Kidney tubule cell (primary cell): Measurements from ENCODE around the gene TGFBR2.
"Not testable (repeated sequence)": the region's sequence is repeated elsewhere in the genome, so short reads cannot be mapped to it uniquely, and the experiment has no call there.

ENCODE experiments used
- DNase-seq: peaks from one replicate; pipeline ENCODE4 v3.0.0-alpha.2; 2018; ENCODE audit warnings: low spot score

The TGFBR2 gene

DNA sequence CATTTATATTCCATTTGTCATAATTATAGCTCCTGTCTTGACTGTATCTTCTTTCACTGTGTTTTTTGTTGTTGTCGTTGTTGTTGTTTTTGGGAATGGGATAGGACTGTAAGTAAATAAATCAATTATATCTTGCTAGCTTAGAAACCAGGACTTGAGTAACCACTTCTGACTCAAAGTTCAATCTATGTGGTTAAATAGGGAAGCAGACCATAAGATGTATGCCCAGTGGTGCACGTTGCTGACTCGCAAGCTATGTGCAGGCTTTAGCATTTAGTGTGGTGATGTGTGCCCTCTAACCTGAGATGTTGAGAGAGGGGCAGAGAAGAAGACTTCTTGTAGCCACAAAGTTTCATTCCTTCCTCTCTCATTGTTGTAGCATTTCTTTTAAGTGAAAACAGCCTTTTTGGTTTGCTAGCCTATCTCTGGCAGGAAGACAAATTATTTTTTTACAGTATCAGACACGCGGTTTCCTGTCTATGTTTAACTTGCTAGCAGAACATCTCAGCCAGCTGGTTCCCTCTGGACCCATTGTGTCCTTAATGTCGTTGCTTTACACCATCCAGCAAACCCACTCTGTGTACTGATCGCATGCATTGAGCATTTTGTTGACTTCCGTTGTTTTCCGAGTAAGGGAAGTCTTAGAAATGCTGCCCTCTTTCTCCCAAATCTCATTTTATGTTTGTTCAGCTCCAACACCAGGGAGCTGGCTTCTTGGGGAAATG, 52.1 kb downstream of the TGFBR2 start:
- peak; percentile 85 for DNase-seq

DNA sequence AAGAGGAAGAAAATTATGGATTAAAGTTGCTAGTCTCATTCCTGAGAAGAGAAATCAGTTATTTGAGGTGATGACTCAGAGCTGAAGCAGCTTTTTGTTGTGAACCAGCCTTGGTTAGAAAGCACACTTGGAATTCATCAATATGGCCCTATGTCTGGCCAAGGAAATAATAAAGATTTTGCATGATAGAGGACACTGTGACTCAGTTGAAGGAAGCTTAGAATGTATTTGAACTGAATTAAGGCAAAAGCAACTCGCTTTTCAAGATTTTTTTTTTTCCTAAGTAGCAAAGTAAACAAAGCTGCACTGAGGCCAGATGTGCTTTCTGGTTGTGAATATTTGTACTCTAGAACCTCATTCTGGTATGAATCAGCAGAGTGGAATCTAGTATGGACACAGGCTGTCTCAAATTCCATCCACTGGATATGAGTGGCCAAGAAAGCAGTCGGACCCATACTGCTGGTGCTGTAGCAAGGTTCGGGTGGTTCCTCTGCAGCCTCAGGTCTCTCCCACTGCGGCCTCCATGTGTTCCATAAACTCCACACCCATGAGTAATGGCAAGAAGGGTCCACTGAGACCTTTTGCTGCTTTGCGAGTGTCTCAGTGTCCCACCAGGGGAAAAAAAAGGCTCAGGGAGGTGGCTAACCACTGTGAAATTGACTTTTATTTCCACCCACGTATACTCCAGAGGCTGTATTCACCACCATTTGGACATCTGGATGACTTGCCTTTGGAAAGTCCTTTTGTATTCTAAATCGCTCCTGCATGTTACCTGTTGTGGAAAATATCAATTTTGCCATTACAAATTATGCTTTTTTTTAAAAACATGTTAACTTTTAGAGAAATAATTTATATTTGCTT, 53.1 kb downstream of the TGFBR2 start:
- DNase-seq = peak; percentile 92

DNA sequence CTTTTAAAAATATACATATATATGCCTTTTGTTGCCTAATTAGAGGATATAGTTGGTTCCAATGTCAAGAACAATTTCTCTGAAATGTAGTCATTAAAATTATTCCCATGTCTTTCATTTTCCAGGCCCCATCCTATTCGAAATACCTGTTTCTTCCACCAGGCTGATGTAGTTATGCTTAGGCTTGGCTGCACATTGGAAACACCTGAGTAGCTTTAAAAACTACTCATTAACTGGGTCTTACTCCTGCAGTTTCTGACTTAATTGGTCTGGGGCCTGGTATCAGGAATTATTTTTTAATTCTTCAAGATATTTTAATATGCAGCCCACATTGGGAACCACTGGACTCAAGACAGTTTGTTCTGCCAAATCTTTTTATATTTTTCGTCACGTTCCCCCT, 53.7 kb downstream of the TGFBR2 start:
- peak; percentile 70 for DNase-seq

DNA sequence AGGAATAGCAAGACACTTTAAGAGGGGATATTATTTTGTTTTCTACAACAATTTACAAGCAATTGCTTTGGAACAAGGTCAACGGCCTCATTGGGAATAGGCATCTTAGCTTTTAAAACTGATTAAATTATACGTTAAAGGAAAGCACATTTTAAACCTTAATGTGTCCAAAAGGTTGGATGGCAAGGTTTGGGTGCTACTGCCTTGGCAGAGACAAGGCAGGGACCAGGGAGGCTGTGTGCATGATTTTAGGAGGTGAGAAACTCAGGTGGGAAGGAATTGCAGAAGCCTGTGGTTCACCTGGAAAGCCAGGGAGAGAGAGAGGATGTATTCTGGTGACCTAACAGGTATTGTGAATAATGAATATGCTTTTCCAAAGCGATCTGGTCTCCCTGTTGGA, 54.3 kb downstream of the TGFBR2 start:
- no peak for DNase-seq

DNA sequence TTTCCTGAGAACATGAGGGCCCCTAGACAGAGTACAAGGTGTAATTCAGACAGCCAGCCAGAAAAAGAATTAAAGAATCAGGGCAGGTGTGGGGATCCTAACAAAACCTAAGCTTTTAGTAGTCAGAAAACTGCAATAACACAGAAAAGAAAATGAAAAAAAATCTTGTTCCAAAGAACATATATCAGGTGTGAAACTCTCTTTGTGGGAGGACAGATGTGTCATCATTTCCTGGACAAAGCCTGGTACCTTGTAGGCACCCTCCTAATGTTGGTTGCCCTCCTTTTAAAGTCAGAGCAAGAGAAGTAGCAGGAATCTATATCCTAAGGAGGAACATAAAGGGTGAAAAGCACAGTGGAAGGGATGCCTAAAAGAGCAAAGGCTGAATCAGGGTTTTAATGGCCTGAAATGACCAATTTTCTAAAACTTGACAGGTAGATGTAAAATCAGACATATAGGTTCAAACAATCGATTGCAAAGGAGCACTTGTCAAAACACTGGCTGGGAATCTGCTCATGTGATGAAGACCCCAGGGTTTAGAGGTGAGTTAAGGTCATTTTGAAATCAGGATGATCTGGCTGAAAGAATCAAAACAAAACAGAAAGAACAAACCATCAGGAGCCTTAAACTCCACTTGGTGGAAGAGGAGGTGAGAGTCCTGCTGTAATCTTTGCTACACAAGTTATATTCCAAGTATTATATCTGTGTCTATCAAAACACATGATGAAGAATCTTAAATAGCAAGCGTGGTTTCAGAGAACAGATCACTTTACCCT, 54.9 kb downstream of the TGFBR2 start:
- no peak for DNase-seq

DNA sequence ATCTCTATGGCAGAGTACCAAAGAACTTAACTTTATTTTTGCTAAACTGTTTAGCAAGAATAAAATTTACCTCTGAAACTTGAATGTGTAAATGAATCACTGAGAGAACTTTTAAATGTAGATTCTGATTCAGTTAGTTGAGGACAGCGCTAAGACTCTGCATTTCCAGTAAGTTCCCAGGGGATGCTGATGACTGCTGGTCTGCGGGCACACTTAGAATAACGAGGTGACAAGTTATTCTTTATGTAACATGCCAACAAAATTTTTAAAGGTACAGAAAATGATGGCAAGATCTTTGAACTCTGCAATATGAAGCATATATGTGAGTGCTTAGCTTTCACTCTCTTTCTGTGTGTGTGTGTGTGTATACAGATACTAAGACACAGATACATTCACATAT, 56.4 kb downstream of the TGFBR2 start:
- no peak for DNase-seq

DNA sequence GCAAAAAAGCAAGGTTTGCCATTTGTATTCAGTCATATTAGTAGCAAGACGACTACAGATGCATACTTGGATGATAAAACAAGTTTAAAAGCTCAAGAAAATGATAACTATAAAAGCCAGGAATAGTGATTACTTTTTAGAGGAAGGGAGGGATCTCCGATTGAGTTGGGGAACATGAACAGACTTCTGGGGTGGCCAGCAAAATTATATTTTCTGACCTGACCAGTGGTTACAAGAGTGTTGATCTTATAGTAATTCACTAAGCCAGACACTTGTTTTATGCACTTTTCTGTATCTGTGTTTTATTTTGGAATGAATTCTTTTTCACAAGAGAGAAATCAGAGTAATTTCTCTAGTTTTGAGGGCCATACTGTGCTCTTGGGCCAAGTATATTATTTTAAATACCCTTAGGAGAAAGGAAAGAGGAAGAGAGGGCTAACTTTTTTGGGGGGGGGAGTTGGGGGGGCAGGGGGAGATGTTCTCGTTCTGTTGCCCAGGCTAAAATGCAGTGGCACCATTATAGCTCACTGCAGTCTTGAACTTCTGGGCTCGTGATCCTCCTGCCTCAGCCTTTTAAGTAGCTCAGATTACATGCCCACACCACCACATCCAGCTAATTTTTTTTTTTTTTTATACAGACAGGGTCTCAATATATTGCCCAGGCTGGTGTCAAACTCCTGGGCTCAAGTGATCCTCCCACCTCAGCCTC, 57.3 kb downstream of the TGFBR2 start:
- DNase-seq = no peak

DNA sequence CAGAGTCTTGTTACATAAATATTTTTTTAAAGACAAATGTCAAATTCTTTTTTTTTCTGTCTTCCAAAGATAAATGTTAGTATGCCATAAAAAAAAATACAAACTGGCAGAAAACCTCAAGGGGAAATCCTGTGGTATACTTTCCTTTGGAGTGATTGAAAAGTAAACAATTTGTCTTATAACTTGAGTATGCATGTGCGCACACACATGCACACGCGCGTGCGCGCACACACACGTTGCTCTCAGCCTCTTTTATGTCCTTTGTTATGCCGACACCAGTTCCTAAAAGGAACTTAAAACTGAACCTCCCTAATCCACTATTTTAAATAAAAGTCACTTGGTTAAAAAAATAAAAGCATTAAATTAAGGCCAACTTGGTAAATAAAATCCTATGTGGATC, 58.1 kb downstream of the TGFBR2 start:
- DNase-seq = no peak

DNA sequence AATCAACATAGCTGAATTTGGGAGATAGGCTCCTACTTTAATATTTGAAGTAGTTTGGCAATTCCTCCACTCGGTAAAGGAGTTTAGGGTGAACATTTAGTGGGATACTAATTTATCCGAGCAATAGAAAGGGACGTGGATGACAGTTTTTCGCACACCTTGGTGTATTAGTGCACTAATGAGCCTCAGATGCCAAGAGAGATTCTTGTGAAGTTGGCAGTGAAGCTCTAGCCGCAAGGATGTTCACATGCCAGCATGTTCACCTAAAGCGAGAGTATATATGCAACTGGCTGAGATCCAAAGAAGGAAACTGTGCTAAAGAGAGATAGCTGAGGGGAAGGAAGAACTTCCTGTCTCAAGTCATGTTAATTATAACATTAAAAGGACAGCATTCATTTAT, 58.5 kb downstream of the TGFBR2 start:
- DNase-seq = no peak

DNA sequence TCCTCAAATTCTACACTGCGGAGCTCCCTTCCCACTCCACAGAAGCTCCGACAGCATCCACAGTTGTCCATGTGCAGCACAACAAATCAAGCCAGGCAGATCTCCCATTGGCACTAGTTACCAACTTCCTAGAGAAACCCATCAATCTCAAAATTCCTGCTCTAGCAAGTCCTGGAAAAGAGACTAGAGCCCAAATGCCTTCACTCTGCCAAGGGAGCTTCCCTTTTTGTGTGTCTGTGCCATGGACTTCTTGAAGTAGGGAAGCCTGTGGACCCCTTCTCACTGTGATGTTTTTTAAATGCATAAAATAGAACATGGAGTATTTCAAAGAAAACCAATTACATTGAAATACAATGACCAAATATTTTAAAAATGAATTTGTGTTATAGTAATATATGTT, 59.1 kb downstream of the TGFBR2 start:
- no peak for DNase-seq

DNA sequence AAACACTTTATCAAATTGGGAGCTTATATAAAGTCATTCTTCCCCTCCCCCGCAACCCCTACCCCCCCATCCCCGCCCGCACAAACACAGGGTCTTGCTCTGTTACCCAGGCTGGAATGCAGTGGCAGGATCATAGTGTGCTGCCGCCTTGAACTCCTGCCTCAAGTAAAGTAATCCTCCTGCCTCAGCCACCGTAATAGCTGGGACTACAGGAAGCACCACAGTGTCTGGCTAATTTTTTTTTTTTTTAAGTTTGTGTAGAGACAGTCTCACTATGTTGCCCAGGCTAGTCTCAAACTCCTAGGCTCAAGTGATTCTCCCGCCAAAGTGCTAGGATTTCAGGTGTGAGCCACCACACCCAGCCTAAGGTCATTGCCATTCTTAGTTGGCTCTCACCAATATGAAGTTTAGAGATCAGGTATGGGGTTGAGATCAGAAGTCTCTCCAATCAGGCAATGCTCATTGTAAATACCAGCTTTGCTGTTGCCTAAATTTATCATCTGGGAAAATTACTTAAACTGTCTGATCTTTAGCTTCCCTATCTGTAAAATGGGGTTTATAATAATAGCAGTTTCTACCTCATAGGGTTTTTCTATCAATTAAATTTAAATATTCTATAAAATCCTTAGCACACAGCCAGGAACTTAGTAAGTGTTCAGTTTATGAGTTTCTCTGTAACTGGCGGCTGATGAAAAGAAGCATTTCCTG, 60.3 kb downstream of the TGFBR2 start:
- no peak for DNase-seq

DNA sequence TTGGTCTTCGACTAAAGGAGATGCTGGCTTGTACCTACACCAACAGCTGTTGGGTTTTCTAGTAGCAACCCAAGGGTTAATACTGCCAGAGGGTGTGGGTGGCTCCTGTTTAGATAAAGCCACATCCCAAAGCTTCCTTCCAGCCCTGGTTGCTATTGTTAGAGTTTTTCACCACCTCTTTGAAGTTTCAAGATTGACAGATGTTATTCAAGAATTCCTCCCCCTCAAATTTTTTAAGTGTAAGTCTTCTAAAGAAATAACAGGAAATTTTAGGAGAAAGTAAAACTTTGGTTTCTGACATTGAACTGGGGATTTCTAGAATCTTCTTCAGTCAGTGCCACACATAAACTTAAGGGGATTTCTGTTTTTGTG, 60.9 kb downstream of the TGFBR2 start:
- no peak for DNase-seq

DNA sequence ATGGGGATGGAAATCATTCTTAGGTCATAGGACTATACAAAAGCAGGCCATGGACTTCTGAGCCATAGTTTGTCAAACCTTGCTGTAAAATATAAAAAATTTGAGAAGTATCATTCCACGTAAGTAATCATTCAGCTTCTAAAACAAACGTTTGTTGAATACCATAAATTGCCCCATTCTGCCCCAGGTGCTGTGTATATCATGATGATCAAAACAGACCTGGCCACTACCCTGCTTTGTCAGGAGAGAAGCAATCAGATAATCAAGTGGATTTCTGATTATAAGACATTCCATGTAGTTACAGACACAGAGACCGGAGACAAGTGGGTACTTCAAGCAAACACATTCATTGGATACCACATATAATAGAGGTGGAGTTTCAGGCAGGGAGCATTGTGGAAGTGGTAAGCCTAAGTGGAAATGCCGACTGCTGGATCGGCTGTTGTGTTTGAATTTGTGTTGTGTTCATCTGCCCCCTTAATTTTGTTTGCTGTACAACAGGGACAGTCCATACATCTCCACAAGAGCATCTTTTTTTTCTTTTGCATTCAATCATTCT, 61.7 kb downstream of the TGFBR2 start:
- no peak for DNase-seq

DNA sequence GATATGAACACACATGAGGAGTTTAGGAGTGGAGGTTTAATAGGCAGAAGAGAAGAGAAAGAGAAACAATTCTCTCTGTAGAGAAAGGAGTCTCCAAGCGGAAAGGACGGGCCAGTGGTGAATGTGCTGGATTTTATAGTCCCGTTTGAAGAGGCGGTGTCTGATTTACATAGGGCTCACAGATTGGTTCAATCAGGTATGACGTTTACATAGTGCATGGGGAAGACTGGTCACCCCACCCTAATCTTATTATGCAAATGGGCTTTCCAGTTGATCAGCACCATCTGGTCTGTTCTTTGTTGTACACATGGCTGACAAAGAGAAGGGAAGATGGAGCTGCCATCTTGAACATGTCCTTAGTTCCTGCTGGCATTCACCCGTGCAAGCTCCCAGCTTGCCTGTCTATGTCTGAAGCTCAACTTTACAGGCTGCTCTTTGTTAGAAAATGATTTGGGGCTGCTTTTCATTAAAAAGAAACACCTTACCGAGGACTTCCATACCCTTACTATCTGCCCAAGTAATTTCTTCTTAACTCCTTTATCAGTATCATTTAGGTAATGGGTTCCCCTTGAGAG, 63.0 kb downstream of the TGFBR2 start:
- not testable (repeated sequence) for DNase-seq

DNA sequence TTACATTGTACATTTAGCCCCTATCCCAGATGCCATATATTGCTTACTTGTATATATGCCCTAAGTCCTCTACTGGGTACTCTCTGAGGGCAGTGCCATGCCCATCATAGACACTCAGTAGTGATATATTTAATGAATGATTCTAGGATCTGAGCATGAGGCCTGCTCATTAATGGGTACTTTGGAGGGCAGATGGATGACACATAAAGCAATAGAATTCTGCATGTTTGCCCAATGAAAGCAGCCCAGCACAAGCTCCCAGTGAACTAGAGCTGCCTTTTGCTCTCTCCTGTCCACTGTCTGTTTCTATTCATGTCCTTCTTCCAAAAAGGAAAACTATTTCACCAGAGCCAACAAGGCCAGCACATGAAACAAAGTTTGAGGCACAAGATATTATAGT, 63.9 kb downstream of the TGFBR2 start:
- no peak for DNase-seq

DNA sequence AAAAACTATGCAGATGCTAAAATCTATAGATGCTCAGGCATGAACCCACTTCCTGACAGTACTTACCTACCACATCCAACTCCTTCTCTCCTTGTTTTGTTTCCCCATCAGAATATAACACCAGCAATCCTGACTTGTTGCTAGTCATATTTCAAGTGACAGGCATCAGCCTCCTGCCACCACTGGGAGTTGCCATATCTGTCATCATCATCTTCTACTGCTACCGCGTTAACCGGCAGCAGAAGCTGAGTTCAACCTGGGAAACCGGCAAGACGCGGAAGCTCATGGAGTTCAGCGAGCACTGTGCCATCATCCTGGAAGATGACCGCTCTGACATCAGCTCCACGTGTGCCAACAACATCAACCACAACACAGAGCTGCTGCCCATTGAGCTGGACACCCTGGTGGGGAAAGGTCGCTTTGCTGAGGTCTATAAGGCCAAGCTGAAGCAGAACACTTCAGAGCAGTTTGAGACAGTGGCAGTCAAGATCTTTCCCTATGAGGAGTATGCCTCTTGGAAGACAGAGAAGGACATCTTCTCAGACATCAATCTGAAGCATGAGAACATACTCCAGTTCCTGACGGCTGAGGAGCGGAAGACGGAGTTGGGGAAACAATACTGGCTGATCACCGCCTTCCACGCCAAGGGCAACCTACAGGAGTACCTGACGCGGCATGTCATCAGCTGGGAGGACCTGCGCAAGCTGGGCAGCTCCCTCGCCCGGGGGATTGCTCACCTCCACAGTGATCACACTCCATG, 65.3 kb downstream of the TGFBR2 start:
- no peak for DNase-seq

DNA sequence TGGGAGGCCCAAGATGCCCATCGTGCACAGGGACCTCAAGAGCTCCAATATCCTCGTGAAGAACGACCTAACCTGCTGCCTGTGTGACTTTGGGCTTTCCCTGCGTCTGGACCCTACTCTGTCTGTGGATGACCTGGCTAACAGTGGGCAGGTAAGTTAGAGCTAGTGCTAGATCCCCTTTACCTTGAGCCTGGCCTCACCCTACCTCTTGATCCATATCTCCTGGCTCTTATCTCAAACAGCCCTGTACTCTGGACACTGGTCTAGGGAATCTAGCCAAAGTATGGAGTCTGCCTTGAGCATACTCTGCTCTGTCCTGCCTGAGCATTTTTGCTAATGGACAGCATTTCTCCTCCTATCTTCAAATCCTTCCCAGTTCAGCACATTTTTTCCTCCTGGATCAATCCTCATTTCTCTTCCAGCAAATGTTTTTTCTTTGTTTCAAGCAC, 65.9 kb downstream of the TGFBR2 start:
- no peak for DNase-seq

DNA sequence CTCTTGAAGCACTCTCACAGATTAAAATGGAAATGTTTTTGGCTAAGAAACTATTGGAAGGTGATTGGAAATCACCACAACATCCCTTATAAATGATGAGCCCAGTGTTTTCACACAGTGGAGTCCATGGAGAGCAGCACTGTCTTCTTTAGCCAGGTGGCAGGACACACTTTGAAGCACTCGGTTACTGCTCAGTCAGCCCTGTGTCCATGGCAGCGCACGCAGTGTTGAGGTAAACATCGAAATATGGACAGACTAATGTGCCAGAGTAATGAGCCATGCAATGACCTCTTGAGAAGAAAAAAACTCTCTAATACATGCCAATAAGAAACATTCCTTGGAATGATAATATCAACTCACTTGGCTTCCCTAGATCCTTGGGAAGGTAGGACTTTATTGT, 66.6 kb downstream of the TGFBR2 start:
- peak; percentile 79 for DNase-seq

DNA sequence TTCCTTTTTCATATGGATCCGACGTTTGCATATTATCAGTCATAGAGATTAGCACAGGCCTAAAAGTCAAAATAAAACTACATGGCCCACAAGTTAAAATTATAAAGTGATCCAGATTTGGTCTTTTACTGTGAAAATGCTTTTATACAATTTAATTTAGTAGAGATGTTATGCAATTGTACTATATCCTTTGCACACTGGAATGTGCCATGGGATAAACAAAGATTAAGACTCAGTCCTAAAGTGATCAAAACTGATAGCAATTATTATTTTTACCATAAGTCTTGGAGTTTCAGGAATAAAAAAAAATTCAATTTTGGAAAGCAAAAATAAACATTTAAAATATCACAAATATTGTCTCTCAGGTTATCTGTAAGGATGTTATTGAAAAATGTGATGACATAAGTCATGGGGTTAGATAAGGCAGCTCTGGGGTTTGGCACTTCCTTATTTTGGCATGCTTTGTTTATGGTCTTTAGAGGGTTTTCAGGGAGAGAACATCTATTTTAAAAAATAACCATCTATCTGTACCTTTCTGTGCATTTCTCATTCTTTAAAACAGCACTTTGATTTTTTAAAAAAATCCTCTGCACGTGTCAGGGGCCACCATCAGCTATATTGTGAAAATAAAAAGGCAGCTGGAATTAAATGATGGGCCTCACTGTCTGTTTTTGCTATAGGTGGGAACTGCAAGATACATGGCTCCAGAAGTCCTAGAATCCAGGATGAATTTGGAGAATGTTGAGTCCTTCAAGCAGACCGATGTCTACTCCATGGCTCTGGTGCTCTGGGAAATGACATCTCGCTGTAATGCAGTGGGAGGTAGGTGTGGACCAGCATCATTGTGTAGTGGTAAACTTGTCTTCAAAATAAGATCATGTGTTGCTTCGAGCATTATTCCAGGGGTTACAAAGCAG, 67.3 kb downstream of the TGFBR2 start:
- no peak for DNase-seq
